HG03558 (cell line): ENCODE results near the gene INMT.

Source experiments
- ATAC-seq: cut with Tn5 transposase; IDR thresholded peaks from one replicate; pipeline ENCODE4 v1.9.1; 2021; ENCODE audit warnings: moderate number of reproducible peaks; ENCODE audit not compliant: unreplicated experiment; ENCODE audit errors: extremely low read depth

The INMT gene

GRCh38 chr7:30778255-30779025, 26.5 kb downstream of the INMT start:
- ATAC-seq, result no peak

- no peak for ATAC-seq
Measured at GRCh38 chr7:30779574-30779973, 27.6 kb downstream of the INMT start.

DNA sequence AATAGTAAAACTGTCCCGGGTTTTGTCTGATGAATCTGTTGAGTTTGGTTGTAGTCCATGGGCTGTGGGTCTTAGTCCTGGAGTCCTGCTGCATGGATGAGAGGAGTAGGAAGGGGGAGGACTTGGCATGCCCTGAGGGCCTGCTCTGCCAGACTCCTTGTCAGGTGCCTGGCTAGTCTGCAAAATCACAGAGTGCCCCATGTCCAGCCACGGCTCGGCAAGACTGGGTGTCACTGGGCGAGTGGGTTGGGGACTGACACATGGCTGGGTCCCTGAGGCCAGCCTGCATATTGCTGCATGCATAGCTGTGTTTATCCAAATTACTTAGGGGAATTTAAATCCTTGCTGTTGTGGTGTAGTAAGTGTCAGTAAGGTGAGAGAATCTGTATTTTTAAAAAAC, 29.0 kb downstream of the INMT start:
- ATAC-seq, result no peak

DNA sequence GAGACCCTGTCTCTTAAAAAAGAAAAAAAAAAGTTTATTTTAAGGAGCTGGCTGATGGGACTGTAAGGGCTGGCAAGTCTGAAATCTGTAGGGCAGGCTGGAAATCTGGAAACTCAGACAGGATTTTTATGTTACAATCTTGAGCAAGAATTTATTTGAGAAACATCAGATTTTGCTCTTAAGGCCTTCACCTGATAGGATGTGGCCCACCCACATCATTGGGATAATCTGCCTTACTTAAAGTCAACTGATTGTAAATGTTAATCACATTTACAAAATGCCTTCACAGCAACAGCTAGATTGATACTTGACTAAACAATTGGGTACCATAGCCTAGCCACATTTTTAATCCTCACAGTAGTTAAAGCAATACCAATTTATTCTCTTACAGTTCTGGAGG, 30.8 kb downstream of the INMT start:
- ATAC-seq, result no peak

DNA sequence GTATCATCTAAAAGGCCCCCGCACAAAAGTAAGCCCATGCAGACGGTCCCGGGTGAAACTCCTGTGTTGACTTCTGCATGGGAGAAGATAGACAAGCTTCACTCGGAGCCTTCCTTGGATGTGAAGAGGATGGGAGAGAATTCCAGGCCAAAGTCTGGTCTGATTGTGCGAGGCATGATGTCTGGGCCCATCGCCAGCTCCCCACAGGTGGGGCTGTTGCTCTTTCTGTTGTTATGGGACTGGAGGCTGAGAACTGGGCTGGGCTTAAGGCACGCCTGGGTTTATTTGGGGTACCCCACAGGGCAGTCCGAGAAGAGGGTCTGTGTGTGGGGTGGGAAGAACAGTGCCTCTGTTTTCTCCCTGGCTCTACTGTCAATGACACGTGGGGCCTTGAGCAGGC, 33.9 kb downstream of the INMT start:
- ATAC-seq, result no peak

DNA sequence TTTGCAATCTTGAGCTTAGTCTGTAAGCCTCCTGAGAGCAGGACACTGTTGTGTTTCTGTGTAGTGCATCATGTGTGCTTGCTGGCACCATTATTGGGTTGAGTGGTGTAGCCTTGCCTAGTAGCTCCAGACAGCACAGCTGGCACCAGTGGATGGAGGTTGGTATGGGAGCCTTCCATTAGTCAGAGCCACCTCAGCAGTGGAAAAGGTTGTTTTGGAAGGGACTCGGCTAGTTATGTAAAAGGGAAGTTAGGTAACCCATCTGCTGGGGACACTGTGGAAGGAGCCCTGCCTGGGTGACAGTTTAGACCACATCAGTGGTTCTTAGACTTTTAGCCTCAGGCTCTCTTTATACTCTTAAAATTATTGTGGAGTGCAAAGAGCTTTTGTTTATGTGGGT, 35.6 kb downstream of the INMT start:
- ATAC-seq, result no peak

DNA sequence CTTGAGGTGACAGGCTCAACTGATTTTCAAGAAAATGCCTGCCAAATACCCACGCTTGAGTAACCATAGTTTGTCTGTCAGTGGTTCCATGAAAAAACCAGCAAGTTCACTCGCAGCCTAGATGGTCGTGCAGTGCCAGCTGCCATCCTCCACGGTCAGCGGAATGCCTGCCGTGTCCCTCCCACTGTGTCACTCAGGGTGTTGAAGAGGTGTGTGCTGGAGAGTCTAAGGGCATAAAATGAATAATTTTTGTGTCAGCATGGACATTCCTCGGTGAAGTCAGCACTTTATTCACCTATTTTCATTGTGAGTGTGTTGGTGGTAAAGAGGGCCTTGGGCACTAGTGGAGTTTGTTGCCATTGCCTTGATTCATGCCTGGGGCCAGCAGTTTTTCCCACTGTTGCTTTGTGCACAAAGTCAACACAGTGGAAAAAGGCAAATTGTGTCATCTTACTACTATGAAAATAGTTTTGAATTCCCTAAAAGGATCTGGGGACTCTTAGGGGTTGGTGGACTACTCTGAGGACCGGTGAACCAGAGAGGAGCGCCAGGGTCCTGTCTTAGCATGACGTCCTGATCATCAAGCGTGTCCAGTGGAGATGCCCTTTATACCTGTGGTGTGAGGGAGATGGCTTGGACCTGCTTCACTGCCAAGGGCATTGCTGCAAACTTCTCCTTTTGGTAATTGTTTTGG, 36.9 kb downstream of the INMT start:
- no peak for ATAC-seq

- no peak for ATAC-seq
Measured at GRCh38 chr7:30789334-30789711, 37.4 kb downstream of the INMT start.

- no peak for ATAC-seq
Measured at GRCh38 chr7:30790356-30790755, 38.4 kb downstream of the INMT start.

GRCh38 chr7:30791114-30791513, 39.2 kb downstream of the INMT start:
- no peak for ATAC-seq

- ATAC-seq, result no peak
Measured at GRCh38 chr7:30795161-30795948, 43.4 kb downstream of the INMT start.

DNA sequence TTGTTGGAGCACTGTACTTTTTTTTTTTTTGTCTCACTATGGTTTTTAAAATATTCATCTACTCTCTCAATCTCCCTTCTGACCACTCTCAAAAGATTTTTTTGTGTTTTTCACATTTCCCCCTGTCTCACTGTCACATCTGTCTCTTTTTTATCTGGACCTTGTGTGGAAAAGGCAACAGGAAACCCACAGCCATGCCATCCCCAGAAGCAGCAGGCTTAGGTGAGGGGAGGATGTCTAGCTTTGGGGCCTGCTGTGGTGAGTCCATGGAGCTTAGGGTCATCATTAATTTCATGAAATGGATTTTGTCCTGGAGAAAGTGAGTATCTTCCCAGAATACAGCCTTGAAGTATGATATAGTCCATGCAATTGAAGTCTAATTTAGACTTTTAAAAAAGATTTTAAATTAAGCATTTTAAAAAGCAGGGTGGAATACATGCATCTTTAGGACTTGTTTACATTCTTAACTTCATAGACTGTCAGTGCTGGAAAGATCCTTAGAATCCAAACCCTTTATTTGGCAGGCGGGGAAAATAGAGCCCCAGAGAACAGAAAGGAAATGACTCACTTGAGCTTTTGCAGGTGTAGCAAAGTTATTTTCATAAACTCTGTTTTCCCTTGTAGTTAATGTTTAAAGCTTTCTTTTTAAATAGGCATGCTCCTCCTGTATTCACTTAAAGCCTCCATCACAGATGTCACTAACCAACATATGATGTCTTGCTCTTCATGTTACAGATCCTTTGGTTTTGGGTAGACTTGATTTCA, 44.4 kb downstream of the INMT start:
- no peak for ATAC-seq

DNA sequence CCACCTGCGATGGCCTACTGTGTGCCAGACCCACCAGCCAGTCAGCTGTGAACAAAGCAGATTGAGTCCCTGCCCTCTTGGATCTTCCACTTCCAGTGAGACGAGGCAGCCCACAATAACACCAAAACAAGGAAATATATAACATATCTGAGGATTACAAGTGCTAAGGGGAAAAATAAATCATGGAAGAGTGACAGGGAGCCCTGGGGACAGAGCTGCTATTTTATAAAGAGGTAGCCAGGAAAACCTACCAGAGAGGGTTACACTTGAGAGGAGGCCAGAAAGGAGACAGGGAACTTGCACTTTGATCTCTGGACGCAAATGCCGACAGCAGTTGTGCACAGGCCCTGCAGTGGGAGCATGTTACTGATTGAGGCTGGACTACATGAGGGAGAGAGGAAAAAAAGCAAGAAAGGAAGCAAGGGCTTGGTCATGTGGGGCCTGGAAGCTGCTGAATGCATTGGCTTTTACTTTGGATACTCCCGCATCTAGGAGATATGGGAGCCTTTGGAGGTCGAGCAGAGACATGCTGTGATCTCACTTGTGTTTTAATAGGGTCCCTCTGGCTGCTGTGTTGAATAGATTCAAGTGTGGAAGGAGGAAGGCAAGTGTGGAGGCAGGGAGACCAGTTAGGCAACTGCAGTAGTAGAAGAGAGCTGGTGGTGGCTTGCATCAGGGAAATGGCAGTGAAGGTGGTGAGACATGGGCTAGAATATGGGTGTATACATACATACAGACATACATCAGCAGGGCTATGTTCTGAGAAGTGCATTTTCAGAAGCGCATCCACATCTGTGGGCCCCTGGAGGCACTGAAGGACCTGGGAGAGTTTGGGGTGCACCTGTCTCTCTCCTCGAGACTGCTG, 45.5 kb downstream of the INMT start:
- no peak for ATAC-seq

GRCh38 chr7:30799206-30799975, 47.5 kb downstream of the INMT start:
- peak; percentile 70 for ATAC-seq

DNA sequence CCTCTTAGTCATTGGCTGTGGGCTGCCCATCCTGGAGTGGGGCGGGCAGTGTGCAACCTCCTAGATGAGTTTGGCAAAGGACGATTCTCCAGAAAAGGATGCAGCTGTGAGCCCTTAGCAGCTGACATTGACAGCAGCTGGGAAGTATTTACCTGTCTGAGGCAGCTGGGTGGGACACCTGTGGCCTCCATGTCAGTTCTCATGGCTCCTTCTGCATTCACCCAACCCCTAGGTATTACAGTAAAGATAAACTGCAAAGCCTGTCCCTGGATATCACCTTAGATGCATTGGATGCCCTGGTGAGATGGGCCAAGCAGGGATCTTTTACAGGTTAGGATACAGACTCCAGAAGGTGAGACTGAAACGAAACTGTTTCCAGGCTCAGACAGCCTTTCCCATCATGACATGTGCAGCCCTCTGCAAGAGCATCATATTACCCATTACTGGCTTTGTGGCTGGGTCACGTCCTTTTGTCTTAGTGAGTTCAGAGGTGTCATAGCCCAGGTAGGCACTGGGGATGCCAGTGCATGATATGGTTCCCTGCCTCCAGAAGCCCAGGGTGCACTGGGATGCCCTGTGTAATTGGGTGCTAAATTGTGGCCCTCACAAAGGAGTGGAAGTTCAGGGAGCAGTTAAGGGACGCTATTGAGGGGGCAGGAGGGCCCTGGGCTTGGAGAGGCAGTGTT, 48.2 kb downstream of the INMT start:
- ATAC-seq, result no peak

DNA sequence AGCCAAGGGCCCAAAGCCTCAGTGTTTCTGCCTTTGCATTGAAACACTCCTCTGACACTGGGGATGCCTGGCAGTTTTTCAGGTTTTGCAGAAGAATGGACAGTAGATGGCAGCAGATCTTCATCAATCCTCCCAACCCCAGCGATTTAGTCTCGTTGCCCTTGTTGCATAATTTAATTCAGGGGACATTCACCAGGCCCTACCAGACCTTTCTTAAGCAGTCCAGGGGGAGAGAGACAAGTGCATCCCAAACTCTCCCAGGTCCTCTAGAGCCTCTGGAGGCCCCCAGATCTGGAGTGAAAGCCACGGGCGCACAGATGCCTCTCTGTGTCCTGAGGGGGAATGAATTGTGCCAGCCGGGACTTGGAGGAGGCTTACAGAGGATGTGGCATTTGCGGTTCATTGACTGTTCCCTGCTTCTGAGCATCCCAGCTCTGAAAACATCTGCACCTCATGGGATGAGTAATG, 48.9 kb downstream of the INMT start:
- ATAC-seq, result no peak

DNA sequence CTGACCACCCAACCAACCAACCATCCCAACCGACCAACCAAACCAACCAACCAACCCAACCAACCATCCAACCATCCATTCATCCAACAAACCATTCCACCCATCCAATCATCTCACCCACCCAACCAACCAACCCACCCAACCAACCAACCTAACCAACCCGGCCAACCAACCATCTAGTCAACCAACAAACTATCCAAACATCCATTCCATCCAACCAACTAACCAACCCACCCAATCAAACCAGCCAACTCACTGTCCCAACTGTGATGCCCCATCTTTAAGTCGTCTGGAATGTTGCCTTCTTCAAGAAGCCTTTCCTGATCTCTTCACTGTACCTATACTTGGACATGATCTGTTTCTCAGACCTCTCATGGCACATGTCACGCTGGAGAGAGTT, 50.9 kb downstream of the INMT start:
- ATAC-seq, result no peak

DNA sequence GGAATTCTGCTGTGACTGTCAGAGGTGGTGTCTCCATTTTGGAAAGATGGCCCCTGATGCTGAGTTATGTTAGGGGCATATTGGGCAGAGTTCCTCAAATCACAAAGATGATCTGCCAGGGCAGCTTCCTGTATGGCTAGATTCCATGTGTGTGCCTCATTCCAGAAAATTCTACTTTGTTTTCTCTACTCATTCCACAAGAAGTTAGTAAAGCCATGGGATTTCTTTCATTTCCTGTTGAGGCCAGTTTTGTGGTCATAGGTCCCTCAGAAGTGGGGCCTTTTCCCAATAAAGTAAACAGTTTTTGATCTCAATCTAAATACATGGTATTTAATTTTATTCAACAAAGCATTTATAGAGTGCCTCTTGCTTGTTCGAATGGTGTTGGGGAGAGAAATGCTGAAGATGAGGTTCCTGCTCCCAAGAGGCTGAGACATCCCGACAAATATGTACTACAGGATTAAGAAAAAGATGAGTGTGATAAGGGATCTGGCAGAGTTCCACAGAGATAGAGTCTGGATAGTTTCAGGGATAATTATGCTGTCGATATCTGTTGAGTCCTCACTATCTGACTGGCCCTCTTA, 52.2 kb downstream of the INMT start:
- ATAC-seq, result no peak
